HG03159 (cell line): ENCODE results near the gene NABP2.

Source experiments
- ATAC-seq: cut with Tn5 transposase; IDR thresholded peaks from one replicate; pipeline ENCODE4 v1.9.1; 2021; ENCODE audit warnings: mild to moderate bottlenecking, moderate library complexity; ENCODE audit not compliant: unreplicated experiment

Gene NABP2

GRCh38 chr12:56212361-56212760 is 11.8 kb upstream of the NABP2 start:
- no peak for ATAC-seq

GRCh38 chr12:56213878-56214277 is 10.3 kb upstream of the NABP2 start:
- ATAC-seq, result no peak

GRCh38 chr12:56216461-56216860 is 7.7 kb upstream of the NABP2 start:
- ATAC-seq, result no peak

- no peak for ATAC-seq
These were observed 4.3 kb upstream of the NABP2 start for GRCh38 chr12:56219840-56220239.

GRCh38 chr12:56220611-56221231 is 3.4 kb upstream of the NABP2 start:
- no peak for ATAC-seq

- no peak for ATAC-seq
These were observed 2.8 kb upstream of the NABP2 start for GRCh38 chr12:56221232-56221756.

GRCh38 chr12:56221757-56222530 is 2.2 kb upstream of the NABP2 start, which contains the start of gene RNF41:
Gene RNF41, minus strand, starts transcription at chr12:56221922. Its CDS starts 7,875 bp downstream, at chr12:56214047.
- peak; percentile 75 for ATAC-seq

- no peak for ATAC-seq
These were observed 1.6 kb upstream of the NABP2 start for GRCh38 chr12:56222531-56222895.

GRCh38 chr12:56223571-56224101 is 506 bp upstream of the NABP2 start:
- no peak for ATAC-seq

GRCh38 chr12:56224954-56225353 is 812 bp downstream of the NABP2 start:
- no peak for ATAC-seq

GRCh38 chr12:56229082-56229481 is 4.9 kb downstream of the NABP2 start:
- ATAC-seq, result no peak

- ATAC-seq, result no peak
These were observed 5.8 kb downstream of the NABP2 start, which contains the start of gene SLC39A5 for GRCh38 chr12:56229916-56230431. Gene SLC39A5, plus strand, starts transcription at chr12:56230051. Its CDS starts 1,224 bp downstream, at chr12:56231275.

GRCh38 chr12:56230432-56231183 is 6.5 kb downstream of the NABP2 start:
- no peak for ATAC-seq

- no peak for ATAC-seq
These were observed 7.0 kb downstream of the NABP2 start for GRCh38 chr12:56231184-56231582.

GRCh38 chr12:56234746-56235436 is 10.7 kb downstream of the NABP2 start:
- no peak for ATAC-seq

- ATAC-seq, result no peak
These were observed 11.9 kb downstream of the NABP2 start for GRCh38 chr12:56236091-56236490.

- ATAC-seq, result no peak
These were observed 12.8 kb downstream of the NABP2 start for GRCh38 chr12:56236985-56237384.

- ATAC-seq, result no peak
These were observed 13.4 kb downstream of the NABP2 start for GRCh38 chr12:56237552-56237951.

GRCh38 chr12:56241424-56242303 is 17.5 kb downstream of the NABP2 start:
- ATAC-seq, result no peak
